ENCODE data around the gene ACE.
"Not testable (repeated sequence)": the region's sequence is repeated elsewhere in the genome, so short reads cannot be mapped to it uniquely, and the experiment has no call there.

The ACE gene

GRCh38 chr17:63458478-63458877 is 18.4 kb upstream of the ACE start:
- no peak for TF ChIP-seq CTCF (IDR thresholded peaks at IDR 0.05; ENCODE audit: insufficient read depth, low read depth, low read length, missing control alignments)
- no peak overlapping the region for H3K4me3 ChIP-seq (ENCODE audit: low read length)

GRCh38 chr17:63460018-63460417 is 16.8 kb upstream of the ACE start:
- no peak overlapping the region for H3K4me3 ChIP-seq (ENCODE audit: low read length)
- no peak for TF ChIP-seq CTCF (IDR thresholded peaks at IDR 0.05; ENCODE audit: insufficient read depth, low read depth, low read length, missing control alignments)
- no peak for DNase-seq (ENCODE audit: low read depth)

More at GRCh38 chr17:63458478-63458877, 18.4 kb upstream of the ACE start:
- DNase-seq (ENCODE audit: low read depth), result no peak

GRCh38 chr17:63463771-63464170 is 13.1 kb upstream of the ACE start:
- DNase-seq (ENCODE audit: low read depth), result no peak
- no peak overlapping the region for H3K4me3 ChIP-seq (ENCODE audit: low read length)
- no peak for TF ChIP-seq CTCF (IDR thresholded peaks at IDR 0.05; ENCODE audit: insufficient read depth, low read depth, low read length, missing control alignments)

- no peak for DNase-seq (ENCODE audit: low read depth)
- no peak for TF ChIP-seq CTCF (IDR thresholded peaks at IDR 0.05; ENCODE audit: insufficient read depth, low read depth, low read length, missing control alignments)
These were observed 12.1 kb upstream of the ACE start for GRCh38 chr17:63464691-63465236.

GRCh38 chr17:63468099-63468498 is 8.8 kb upstream of the ACE start:
- not testable (repeated sequence) for H3K4me3 ChIP-seq (ENCODE audit: low read length); DNase-seq (ENCODE audit: low read depth)

More at GRCh38 chr17:63464691-63465236, 12.1 kb upstream of the ACE start:
- H3K4me3 ChIP-seq (ENCODE audit: low read length), result no peak overlapping the region

DNA sequence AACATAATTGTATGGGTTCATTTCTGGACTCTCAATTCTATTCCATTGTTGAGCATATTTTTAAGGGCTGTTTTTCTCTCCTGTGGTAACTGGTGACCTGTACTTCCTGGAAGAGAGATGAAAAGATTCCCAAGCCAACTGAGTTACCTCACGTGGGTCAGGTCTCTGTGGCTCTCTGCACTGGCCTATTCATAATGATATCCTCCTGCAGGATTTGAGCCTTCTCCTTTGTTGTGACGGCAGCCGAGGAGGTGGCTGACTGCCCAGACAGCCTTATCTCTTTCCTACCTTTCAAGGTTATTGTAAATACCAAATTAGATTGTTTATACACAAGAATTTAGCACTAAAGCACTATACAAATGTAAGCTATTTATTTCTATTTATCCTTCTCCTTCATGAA is 2.7 kb upstream of the ACE start:
- no peak for DNase-seq (ENCODE audit: low read depth)
- no peak overlapping the region for H3K4me3 ChIP-seq (ENCODE audit: low read length)
- no peak for TF ChIP-seq CTCF (IDR thresholded peaks at IDR 0.05; ENCODE audit: insufficient read depth, low read depth, low read length, missing control alignments)

DNA sequence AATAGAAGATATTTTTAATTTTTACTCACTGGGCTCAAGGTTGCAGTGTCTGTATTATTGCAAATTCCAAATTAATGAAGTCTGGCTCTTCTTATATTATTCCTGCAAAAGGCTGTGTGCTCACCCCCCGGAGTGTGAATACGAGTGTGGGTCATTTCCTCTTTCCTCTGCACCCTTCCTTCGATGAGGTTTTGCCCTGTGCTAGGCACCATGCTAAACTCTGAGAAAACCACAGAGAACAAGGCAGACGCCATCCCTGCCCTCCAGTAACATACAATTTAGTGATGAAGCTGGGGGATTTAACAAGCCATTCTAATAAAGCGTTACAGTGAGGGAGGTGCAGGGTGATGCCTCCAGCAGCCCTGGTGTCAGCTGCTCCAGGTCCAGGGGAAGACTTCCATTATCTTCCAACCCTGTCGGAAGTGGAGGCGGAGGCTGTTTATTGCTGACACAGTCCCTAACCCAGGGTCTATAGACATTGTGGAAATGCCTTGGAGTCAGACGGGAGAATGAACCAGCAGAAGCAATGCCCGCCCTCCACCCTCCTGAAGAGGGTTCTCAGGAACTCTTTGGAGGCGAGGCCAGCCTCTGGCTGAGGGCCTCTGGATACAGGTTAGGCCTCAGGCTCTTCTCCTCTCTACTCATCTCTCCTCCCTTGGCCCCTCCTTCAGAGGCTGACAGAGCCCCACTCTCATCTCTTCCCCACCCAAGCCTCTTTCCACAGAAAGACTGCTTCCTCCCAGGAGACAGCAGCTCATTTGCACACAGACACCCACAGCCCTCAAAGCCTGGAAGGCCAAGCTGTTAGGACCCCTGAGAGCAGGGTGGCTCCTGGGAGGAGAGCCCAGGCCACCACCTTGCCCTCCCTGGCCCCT is 2.0 kb upstream of the ACE start:
- no peak for DNase-seq (ENCODE audit: low read depth)
- no peak overlapping the region for H3K4me3 ChIP-seq (ENCODE audit: low read length)
- TF ChIP-seq CTCF (IDR thresholded peaks at IDR 0.05; ENCODE audit: insufficient read depth, low read depth, low read length, missing control alignments), result no peak

Data from epithelial cell of esophagus (primary cell).